Measurements from ENCODE around the gene RBPMS2.
A peak's percentile ranks its signal among the peaks of the same experiment; 100 is the strongest.

DNA sequence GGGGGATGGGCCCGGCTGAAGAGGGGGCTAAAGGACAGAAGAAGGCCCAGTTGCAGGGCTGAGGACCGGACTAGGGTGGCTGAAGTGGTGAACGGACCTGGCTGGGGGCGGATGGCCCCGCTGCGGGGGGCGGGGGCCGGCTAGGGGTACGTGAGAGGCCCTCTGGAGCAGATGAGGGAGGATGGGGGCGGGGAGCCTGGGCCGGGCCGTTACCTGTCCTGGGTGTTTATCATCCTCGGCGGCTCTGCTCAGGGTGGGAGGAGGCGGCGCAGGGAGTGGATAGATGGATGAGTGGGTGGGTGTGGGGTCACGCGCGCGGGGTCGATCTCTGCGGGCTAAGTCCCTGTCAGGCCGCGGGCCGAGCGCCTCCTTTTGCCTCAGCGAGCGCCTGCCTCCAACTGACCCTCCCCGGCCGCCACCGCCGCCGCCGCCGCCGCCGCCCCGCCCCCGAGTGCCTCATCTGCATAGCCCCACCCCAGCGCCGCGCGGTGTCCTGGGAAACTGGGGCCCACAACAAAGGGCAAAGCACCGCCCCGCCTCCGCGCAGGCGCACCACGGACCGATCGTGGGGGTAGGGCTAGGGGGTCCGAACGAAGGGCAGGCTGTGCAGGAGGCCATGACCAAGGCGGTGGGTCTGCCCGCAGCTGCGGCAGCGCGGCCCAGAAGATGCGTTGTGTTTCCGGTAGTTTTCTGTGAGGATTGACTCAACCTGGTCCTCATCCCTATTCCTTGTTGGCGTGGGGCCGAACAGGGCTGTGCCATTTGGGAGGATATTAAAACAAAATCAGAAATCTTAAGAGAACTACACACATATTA is 72.4 kb downstream of the RBPMS2 start:
- TF ChIP-seq, protein P1, sequence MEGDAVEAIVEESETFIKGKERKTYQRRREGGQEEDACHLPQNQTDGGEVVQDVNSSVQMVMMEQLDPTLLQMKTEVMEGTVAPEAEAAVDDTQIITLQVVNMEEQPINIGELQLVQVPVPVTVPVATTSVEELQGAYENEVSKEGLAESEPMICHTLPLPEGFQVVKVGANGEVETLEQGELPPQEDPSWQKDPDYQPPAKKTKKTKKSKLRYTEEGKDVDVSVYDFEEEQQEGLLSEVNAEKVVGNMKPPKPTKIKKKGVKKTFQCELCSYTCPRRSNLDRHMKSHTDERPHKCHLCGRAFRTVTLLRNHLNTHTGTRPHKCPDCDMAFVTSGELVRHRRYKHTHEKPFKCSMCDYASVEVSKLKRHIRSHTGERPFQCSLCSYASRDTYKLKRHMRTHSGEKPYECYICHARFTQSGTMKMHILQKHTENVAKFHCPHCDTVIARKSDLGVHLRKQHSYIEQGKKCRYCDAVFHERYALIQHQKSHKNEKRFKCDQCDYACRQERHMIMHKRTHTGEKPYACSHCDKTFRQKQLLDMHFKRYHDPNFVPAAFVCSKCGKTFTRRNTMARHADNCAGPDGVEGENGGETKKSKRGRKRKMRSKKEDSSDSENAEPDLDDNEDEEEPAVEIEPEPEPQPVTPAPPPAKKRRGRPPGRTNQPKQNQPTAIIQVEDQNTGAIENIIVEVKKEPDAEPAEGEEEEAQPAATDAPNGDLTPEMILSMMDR (IDR thresholded peaks at IDR 0.05) = no peak
- TF ChIP-seq USF2 (IDR thresholded peaks at IDR 0.05; ENCODE audit: borderline replicate concordance, low read depth, low read length) = no peak
- no peak for TF ChIP-seq SMC3 (IDR thresholded peaks at IDR 0.05; ENCODE audit: low read depth, low read length)
- no peak for TF ChIP-seq TCF12 (IDR thresholded peaks at IDR 0.05)
- 0 out of 2 replicates have a peak, but pooled peaks have one; percentile 45 for TF ChIP-seq REST (IDR thresholded peaks at IDR 0.05; ENCODE audit: low read depth, low read length)
- no peak for TF ChIP-seq NFIC (IDR thresholded peaks at IDR 0.05; ENCODE audit: borderline replicate concordance)
